Nephron (organoid): Measurements from ENCODE around the gene CD19.

Source experiments
- H3K27ac Mint-ChIP-seq, 3 experiments: 2 replicates each; pipeline ENCODE4 v1.8.0; 2020; ENCODE audit warnings: mixed read lengths in 3 of 3, mild to moderate bottlenecking in 2 of 3, moderate library complexity in 1 of 3
- H3K27me3 Mint-ChIP-seq: 2 replicates; pipeline ENCODE4 v1.8.0; 2021; ENCODE audit warnings: low read depth, mild to moderate bottlenecking, moderate library complexity, mixed read lengths
- H3K36me3 Mint-ChIP-seq: 2 replicates; pipeline ENCODE4 v1.8.0; 2020; ENCODE audit warnings: low read depth, mixed read lengths
- H3K4me1 Mint-ChIP-seq: 2 replicates; pipeline ENCODE4 v1.8.0; 2020; ENCODE audit warnings: mixed read lengths
- H3K4me3 Mint-ChIP-seq, 3 experiments: 2 replicates each; pipeline ENCODE4 v1.8.0; 2020; ENCODE audit warnings: mild to moderate bottlenecking in 3 of 3, mixed read lengths in 3 of 3, moderate library complexity in 2 of 3
- H3K9me3 Mint-ChIP-seq: 2 replicates; pipeline ENCODE4 v1.8.0; 2020; ENCODE audit warnings: mixed read lengths
- TF ChIP-seq, protein P1 (sequence below), 3 experiments: fragments of 200-600 bp; sonication (generic); IDR thresholded peaks; one replicate each; pipeline ENCODE4 v1.5.0; 2021; ENCODE audit warnings: antibody characterized with exemption in 3 of 3; ENCODE audit not compliant: unreplicated experiment in 3 of 3

CD19 gene

DNA sequence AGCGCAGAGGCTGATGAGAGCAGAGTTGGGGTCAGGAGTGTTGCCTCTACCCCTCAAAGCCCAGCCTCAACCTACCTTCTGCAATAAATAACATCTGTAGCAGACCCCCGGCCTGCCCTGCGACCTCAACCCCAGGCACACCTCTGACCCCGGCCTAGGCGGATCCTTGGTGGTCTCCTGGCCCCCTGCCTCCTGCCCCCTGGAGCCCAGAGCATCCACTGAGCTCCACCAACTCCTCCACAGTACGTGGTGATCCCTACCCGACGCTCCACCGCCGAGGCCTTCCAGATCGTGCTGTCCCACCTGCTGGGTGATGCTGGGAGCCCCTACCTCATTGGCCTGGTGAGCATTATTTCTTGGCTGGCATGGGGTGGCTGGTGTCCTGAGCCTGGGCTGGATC, 51.2 kb downstream of the CD19 start:
- Mint-ChIP-seq H3K4me1 (no peaks in the 10 kb centered on the region), H3K4me3 (no peak overlapping the region), H3K36me3 (peaks cover 53% of the 10 kb centered on the region), H3K27me3 (no peaks in the 10 kb centered on the region), H3K27ac (no peak overlapping the region), H3K9me3 (peaks cover 5% of the 10 kb centered on the region)
- TF ChIP-seq, protein P1, sequence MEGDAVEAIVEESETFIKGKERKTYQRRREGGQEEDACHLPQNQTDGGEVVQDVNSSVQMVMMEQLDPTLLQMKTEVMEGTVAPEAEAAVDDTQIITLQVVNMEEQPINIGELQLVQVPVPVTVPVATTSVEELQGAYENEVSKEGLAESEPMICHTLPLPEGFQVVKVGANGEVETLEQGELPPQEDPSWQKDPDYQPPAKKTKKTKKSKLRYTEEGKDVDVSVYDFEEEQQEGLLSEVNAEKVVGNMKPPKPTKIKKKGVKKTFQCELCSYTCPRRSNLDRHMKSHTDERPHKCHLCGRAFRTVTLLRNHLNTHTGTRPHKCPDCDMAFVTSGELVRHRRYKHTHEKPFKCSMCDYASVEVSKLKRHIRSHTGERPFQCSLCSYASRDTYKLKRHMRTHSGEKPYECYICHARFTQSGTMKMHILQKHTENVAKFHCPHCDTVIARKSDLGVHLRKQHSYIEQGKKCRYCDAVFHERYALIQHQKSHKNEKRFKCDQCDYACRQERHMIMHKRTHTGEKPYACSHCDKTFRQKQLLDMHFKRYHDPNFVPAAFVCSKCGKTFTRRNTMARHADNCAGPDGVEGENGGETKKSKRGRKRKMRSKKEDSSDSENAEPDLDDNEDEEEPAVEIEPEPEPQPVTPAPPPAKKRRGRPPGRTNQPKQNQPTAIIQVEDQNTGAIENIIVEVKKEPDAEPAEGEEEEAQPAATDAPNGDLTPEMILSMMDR (IDR thresholded peaks at IDR 0.05; ENCODE audit: unreplicated experiment in 3 of 3), result no peak

DNA sequence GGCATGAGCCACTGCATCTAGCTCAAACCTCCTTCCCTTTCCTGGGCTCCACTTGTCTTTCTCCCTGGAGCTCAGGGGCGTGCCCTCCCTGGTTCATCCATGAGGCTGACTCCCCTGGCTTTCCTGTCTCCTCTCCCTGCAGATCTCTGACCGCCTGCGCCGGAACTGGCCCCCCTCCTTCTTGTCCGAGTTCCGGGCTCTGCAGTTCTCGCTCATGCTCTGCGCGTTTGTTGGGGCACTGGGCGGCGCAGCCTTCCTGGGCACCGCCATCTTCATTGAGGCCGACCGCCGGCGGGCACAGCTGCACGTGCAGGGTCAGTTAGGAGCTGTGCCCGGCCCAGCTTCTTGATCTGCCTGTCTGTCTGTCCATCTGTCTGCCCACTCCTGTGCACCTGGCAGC, 51.9 kb downstream of the CD19 start:
- no peak overlapping the region for H3K4me3 Mint-ChIP-seq
- H3K36me3 Mint-ChIP-seq, result peaks cover 52% of the 10 kb centered on the region
- H3K27me3 Mint-ChIP-seq, result no peaks in the 10 kb centered on the region
- H3K27ac Mint-ChIP-seq, result no peak overlapping the region
- H3K9me3 Mint-ChIP-seq, result peaks cover 5% of the 10 kb centered on the region
- H3K4me1 Mint-ChIP-seq, result no peaks in the 10 kb centered on the region
- TF ChIP-seq, protein P1 (IDR thresholded peaks at IDR 0.05; ENCODE audit: unreplicated experiment in 3 of 3), result no peak

GRCh38 chr16:28984091-28984490, 52.3 kb downstream of the CD19 start:
- TF ChIP-seq, protein P1 (IDR thresholded peaks at IDR 0.05; ENCODE audit: unreplicated experiment in 3 of 3), result no peak
- H3K27me3 Mint-ChIP-seq, result no peaks in the 10 kb centered on the region
- H3K9me3 Mint-ChIP-seq, result peaks cover 5% of the 10 kb centered on the region
- no peak overlapping the region for H3K4me3 Mint-ChIP-seq
- H3K4me1 Mint-ChIP-seq, result no peaks in the 10 kb centered on the region
- H3K27ac Mint-ChIP-seq, result no peak overlapping the region
- H3K36me3 Mint-ChIP-seq, result peaks cover 52% of the 10 kb centered on the region

DNA sequence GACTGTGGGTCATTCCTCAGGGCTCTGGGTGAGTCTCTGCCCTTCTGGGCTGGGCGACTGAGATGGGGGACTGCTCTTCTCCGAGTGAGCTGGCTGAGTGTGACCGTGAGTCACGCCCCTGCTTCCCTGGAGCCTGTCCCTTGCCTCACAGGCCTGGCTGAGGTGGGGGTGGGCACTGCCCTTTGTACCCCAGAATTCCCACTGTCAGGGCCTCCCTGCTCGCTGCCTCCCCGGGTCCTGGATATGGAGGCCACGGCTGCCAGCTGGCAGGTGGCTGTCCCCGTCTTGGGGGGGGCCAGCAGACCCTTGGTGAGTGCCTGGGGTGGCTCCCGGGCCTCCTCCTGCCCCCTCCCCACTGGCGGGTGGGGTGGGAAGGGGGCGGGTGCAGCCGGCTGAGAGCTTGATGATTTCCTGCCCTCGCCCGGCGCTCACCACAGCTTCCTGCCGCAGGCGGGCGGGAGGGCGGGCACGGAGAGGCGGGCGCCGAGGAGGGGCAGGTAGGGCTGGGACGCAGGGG, 52.9 kb downstream of the CD19 start, which contains the start of gene LAT:
LAT (plus strand) TSS at position 434 of the 517 bp plus-strand sequence. CDS start 366 bp downstream, outside the sequence.
- Mint-ChIP-seq H3K4me3 (no peak within 1 kb of the TSS), H3K36me3 (peaks cover 55% of the 10 kb centered on the region), H3K27me3 (no peaks in the 10 kb centered on the region), H3K4me1 (no peaks in the 10 kb centered on the region), H3K27ac (no peak within 1 kb of the TSS), H3K9me3 (peaks cover 5% of the 10 kb centered on the region)
- TF ChIP-seq, protein P1 (IDR thresholded peaks at IDR 0.05; ENCODE audit: unreplicated experiment in 3 of 3), result no peak

DNA sequence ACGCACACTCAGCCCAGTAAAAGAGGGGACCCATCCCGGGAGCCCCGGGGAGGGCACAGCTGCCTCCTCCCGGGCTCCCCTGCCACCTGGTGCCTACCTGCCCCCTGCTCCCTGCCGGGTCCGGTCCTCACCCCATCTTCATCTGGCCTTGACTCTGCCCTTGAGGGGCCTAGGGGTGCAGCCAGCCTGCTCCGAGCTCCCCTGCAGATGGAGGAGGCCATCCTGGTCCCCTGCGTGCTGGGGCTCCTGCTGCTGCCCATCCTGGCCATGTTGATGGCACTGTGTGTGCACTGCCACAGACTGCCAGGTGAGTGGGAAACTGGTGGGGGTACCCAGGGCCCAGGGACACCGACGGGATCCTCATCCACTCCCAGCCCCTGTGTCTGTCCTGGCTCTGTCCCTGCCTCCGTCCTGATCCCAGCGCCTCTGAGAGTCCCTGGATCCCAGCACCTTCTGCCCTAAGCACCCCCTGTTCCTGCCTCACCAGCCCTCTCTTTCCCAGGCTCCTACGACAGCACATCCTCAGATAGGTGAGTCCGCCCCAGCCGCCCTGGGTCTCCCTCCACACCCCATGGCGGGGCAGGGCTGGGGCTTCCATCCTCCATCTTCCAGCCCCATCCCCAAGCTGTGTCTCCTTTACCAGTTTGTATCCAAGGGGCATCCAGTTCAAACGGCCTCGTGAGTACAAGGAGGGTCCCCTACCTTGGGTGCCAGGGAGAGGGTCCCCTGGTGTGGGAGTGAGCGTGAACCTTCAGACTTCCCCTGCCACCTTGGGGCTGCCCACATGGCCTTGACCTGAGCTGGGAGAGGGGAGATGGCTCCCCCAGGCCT, 53.7 kb downstream of the CD19 start:
- no peaks in the 10 kb centered on the region for H3K4me1 Mint-ChIP-seq

More for the DNA sequence above, 53.7 kb downstream of the CD19 start:
- TF ChIP-seq, protein P1 (IDR thresholded peaks at IDR 0.05; ENCODE audit: unreplicated experiment in 3 of 3), result no peak
- Mint-ChIP-seq H3K9me3 (peaks cover 5% of the 10 kb centered on the region), H3K4me3 (no peak overlapping the region), H3K36me3 (peaks cover 59% of the 10 kb centered on the region), H3K27ac (no peak overlapping the region), H3K27me3 (no peaks in the 10 kb centered on the region)
